K562 (cell line): ENCODE data around the gene PALM3. TPM values are rescaled to one million over a fixed set of nuclear protein-coding genes. Genes with fewer than 3 reads are reported as not detected.
A peak's percentile ranks its signal among the peaks of the same experiment; 100 is the strongest.

ENCODE experiments used
- ARID3A ChIP-seq: IDR thresholded peaks from 2 replicates; pipeline ENCODE4 v1.6.1; 2012; ENCODE audit warnings: low read depth, low read length, improper control_type of control experiment, borderline replicate concordance
- DPF2 ChIP-seq: fragments of 450-650 bp; IDR thresholded peaks from 2 replicates; pipeline ENCODE4 v1.6.1; 2016
- ELF2 ChIP-seq: fragments of 250-450 bp; sonication (Bioruptor Pico); IDR thresholded peaks from 2 replicates; pipeline ENCODE4 v1.5.0; 2021; ENCODE audit warnings: mild to moderate bottlenecking
- ERF ChIP-seq: fragments of 450-650 bp; formaldehyde crosslinking; IDR thresholded peaks from 2 replicates; pipeline ENCODE4 v1.4.0; 2020; ENCODE audit warnings: mild to moderate bottlenecking, mixed read lengths
- GMEB1 ChIP-seq: fragments of 250-450 bp; sonication (Bioruptor Pico); IDR thresholded peaks from 2 replicates; pipeline ENCODE4 v1.4.0; 2020; ENCODE audit warnings: mild to moderate bottlenecking
- MGA ChIP-seq: fragments of 450-650 bp; IDR thresholded peaks from 2 replicates; pipeline ENCODE4 v1.6.1; 2016; ENCODE audit warnings: mild to moderate bottlenecking, moderate library complexity
- RBM22 ChIP-seq: fragments of 200-400 bp; formaldehyde crosslinking; IDR thresholded peaks from 2 replicates; pipeline ENCODE4 v1.6.1; 2018; ENCODE audit warnings: low read length, low read depth; ENCODE audit not compliant: poor library complexity, severe bottlenecking
- TEAD1 ChIP-seq, 2 experiments: fragments of 450-650 bp in 1 of 2; sonication (generic) in 1 of 2; formaldehyde crosslinking; IDR thresholded peaks; 2 replicates each; pipeline versions ENCODE4 v1.4.0 to v1.8.0; 2020 to 2022; ENCODE audit warnings: mild to moderate bottlenecking in 2 of 2, missing genetic modification reagents in 1 of 2
- ZBTB17 ChIP-seq: fragments of 450-650 bp; formaldehyde crosslinking; IDR thresholded peaks from 2 replicates; pipeline ENCODE4 v1.4.0; 2020; ENCODE audit warnings: mild to moderate bottlenecking
- polyA plus RNA-seq, 8 experiments: library from polyadenylated mRNA; depleted of rRNA in 4 of 8; stranded (reverse) in 5 of 8; unstranded in 3 of 8; fragments of >200 nt; fragmentation: Nextera tagmentation in 2 of 8; fragmentation: Illumina TruSeq in 1 of 8; extraction: Ambion mirVana in 2 of 8; extraction: Trizol in 1 of 8; gene quantifications; 2 replicates each; pipeline versions ENCODE4 v1.2.1 to v1.2.3, GENCODE V29; 2011 to 2014; ENCODE audit warnings: inconsistent platforms in 1 of 8, missing spikeins in 1 of 8
- total RNA-seq, 7 experiments: library from RNA; depleted of rRNA in 6 of 7; stranded (reverse); fragments of >200 nt in 6 of 7; fragmentation: Illumina TruSeq in 2 of 7; extraction: Trizol in 2 of 7; gene quantifications; 2 replicates each; pipeline versions ENCODE4 v1.2.1 to v1.2.3, GENCODE V29; 2011 to 2021; ENCODE audit warnings: low replicate concordance in 1 of 7

Gene PALM3
- total and polyA plus RNA-seq, 9 of the 15 experiments (the other 6 are each of a cell fraction or from before 2014, with no cell fraction given): 0.07 to 9.3 (median 3.3) TPM

- TF ChIP-seq ARID3A (no peak), DPF2 (peak; percentile 51), GMEB1 (CRISPR knock-in tag) (no peak), ELF2 (CRISPR knock-in tag) (no peak), TEAD1 (CRISPR knock-in tag; IDR thresholded peaks at IDR 0.05) (no peak), MGA (peak; percentile 24; the same call in 1 of the 2 replicates), ZBTB17 (peak; percentile 82), RBM22 (no peak), ERF (CRISPR knock-in tag) (no peak)
Measured at GRCh38 chr19:14015524-14016035, 46.3 kb downstream of the PALM3 start (continued).
